BJ (cell line): ENCODE data around the gene DHRS7B. TPM values are rescaled to one million over a fixed set of nuclear protein-coding genes. Genes with fewer than 3 reads are reported as not detected.
"Not testable (repeated sequence)": the region's sequence is repeated elsewhere in the genome, so short reads cannot be mapped to it uniquely, and the experiment has no call there.

Source experiments
- CTCF ChIA-PET: fragments of 350-600 bp; formaldehyde crosslinking; extraction: SDS; loops from one replicate; lab custom pipeline; 2021; ENCODE audit warnings: antibody characterized with exemption, inconsistent platforms; lab: Yijun Ruan, JAX
- POLR2A ChIA-PET: fragments of 300-600 bp; sonication (Branson Sonifier 250); formaldehyde crosslinking; extraction: SDS; loops from one replicate; lab custom pipeline; 2021; ENCODE audit warnings: antibody characterized with exemption; lab: Charles Lee
- DNase-seq: peaks from one replicate; pipeline ENCODE4 v3.0.0-alpha.2; 2011; ENCODE audit warnings: low read depth
- H3K27me3 ChIP-seq: 2 replicates; pipeline ENCODE4 v1.6.0; 2011; ENCODE audit warnings: low read length; ENCODE audit not compliant: control insufficient read depth, insufficient read depth
- H3K36me3 ChIP-seq: 2 replicates; pipeline ENCODE4 v1.5.1; 2011; ENCODE audit warnings: low read length; ENCODE audit not compliant: control insufficient read depth, insufficient read depth
- H3K4me3 ChIP-seq: 2 replicates; pipeline ENCODE4 v1.5.1; 2011; ENCODE audit warnings: low read depth, mild to moderate bottlenecking, control low read depth, low read length
- CTCF ChIP-seq: IDR thresholded peaks from 2 replicates; pipeline ENCODE4 v1.5.1; 2011; ENCODE audit warnings: low read depth, mild to moderate bottlenecking, control low read depth, inconsistent platforms, low read length, moderate library complexity; ENCODE audit not compliant: insufficient read depth
- polyA plus RNA-seq: library from polyadenylated mRNA; depleted of rRNA; stranded (reverse); fragments of >200 nt; gene quantifications from 2 replicates; pipeline ENCODE4 v1.2.3, GENCODE V29; 2011

The DHRS7B gene
- polyA plus RNA-seq, 1 experiment: 47.0 TPM

- Histone ChIP-seq H3K4me3 (no peak overlapping the region), H3K36me3 (no peaks in the 10 kb centered on the region), H3K27me3 (peaks cover 1% of the 10 kb centered on the region)
- POLR2A ChIA-PET: no interaction called here
- DNase-seq: no peak
- CTCF ChIA-PET: interaction anchor here (0.9 to 3.9 kb wide), 2 partner anchors 8 to 11 kb away, joined by 5 to 32 read pairs; no protein-coding TSS in a partner anchor
- TF ChIP-seq CTCF: no peak
These were observed 18.1 kb upstream of the DHRS7B start for GRCh38 chr17:21108651-21109050.

GRCh38 chr17:21113049-21113690 lies 13.6 kb upstream of the DHRS7B start:
- CTCF ChIA-PET: no interaction called here
- Histone ChIP-seq H3K4me3 (no peak overlapping the region), H3K27me3 (peaks cover 10% of the 10 kb centered on the region), H3K36me3 (no peaks in the 10 kb centered on the region)
- no peak for TF ChIP-seq CTCF
- POLR2A ChIA-PET: no interaction called here
- DNase-seq: no peak

- H3K27me3 ChIP-seq: peaks cover 10% of the 10 kb centered on the region
- no peaks in the 10 kb centered on the region for H3K36me3 ChIP-seq
- ChIA-PET POLR2A (no interaction called here), CTCF (no interaction called here)
- no peak for DNase-seq
- TF ChIP-seq CTCF: no peak
- no peak overlapping the region for H3K4me3 ChIP-seq
These were observed 13.0 kb upstream of the DHRS7B start for GRCh38 chr17:21113716-21114115.

- H3K27me3 ChIP-seq, H3K4me3 ChIP-seq, CTCF ChIA-PET, H3K36me3 ChIP-seq, POLR2A ChIA-PET, DNase-seq: not testable (repeated sequence)
These were observed 12.0 kb upstream of the DHRS7B start for GRCh38 chr17:21114791-21115190.

- Histone ChIP-seq H3K4me3 (no peak overlapping the region), H3K27me3 (peaks cover 9% of the 10 kb centered on the region), H3K36me3 (no peaks in the 10 kb centered on the region)
- ChIA-PET POLR2A (no interaction called here), CTCF (interaction anchor here (0.6 to 3.9 kb wide), 36 partner anchors 10 to 396 kb away, joined by 3 to 32 read pairs (median 4); partner anchors contain the start of gene USP22)
- TF ChIP-seq CTCF: peak; percentile 92
- no peak for DNase-seq
These were observed 7.4 kb upstream of the DHRS7B start for GRCh38 chr17:21119247-21119918.
